EL (cell line): Measurements from ENCODE around the gene R3HDM1.
"Not testable (repeated sequence)": the region's sequence is repeated elsewhere in the genome, so short reads cannot be mapped to it uniquely, and the experiment has no call there.

Source experiments
- DNase-seq: peaks from one replicate; pipeline ENCODE4 v3.0.0-alpha.2; 2016

The R3HDM1 gene

GRCh38 chr2:135531231-135532197, at the start of gene R3HDM1:
Gene R3HDM1 (plus strand): TSS chr2:135531484. CDS start chr2:135604846, 73,362 bp downstream.
- peak; percentile 100 for DNase-seq

- DNase-seq = peak; percentile 4
These were observed 45.8 kb upstream of the R3HDM1 start for GRCh38 chr2:135485441-135485840.

- peak; percentile 7 for DNase-seq
These were observed 40.9 kb upstream of the R3HDM1 start for GRCh38 chr2:135490376-135490775.

- DNase-seq = peak; percentile 5
These were observed 36.8 kb upstream of the R3HDM1 start for GRCh38 chr2:135494503-135494902.

- no peak for DNase-seq
These were observed 36.4 kb upstream of the R3HDM1 start for GRCh38 chr2:135494917-135495316.

- DNase-seq = not testable (repeated sequence)
These were observed 32.7 kb upstream of the R3HDM1 start for GRCh38 chr2:135498588-135498987.

- DNase-seq = no peak
These were observed 26.5 kb upstream of the R3HDM1 start for GRCh38 chr2:135504811-135505210.

- no peak for DNase-seq
These were observed 20.7 kb upstream of the R3HDM1 start for GRCh38 chr2:135510577-135510976.

- DNase-seq = no peak
These were observed 19.2 kb upstream of the R3HDM1 start for GRCh38 chr2:135512099-135512498.

GRCh38 chr2:135525786-135526185, 5.5 kb upstream of the R3HDM1 start:
- DNase-seq = no peak

- DNase-seq = no peak
These were observed 3.3 kb upstream of the R3HDM1 start for GRCh38 chr2:135528006-135528405.

GRCh38 chr2:135530313-135531230, 712 bp upstream of the R3HDM1 start, which contains the start of gene ZRANB3:
Gene ZRANB3 (minus strand): TSS chr2:135531218.
- peak; percentile 99 for DNase-seq

- DNase-seq = no peak
These were observed 1.3 kb downstream of the R3HDM1 start for GRCh38 chr2:135532581-135532980.

GRCh38 chr2:135533545-135533944, 2.3 kb downstream of the R3HDM1 start:
- DNase-seq = not testable (repeated sequence)

GRCh38 chr2:135546436-135546835, 15.2 kb downstream of the R3HDM1 start:
- DNase-seq = no peak

GRCh38 chr2:135547311-135547710, 16.0 kb downstream of the R3HDM1 start:
- DNase-seq = no peak

GRCh38 chr2:135551356-135551755, 20.1 kb downstream of the R3HDM1 start:
- DNase-seq = no peak

- no peak for DNase-seq
These were observed 21.6 kb downstream of the R3HDM1 start for GRCh38 chr2:135552887-135553286.

- DNase-seq = no peak
These were observed 24.0 kb downstream of the R3HDM1 start for GRCh38 chr2:135555311-135555710.

GRCh38 chr2:135557530-135557929, 26.2 kb downstream of the R3HDM1 start:
- no peak for DNase-seq

- DNase-seq = no peak
These were observed 30.6 kb downstream of the R3HDM1 start for GRCh38 chr2:135561925-135562324.

- peak; percentile 49 for DNase-seq
These were observed 32.5 kb downstream of the R3HDM1 start for GRCh38 chr2:135563793-135564192.

GRCh38 chr2:135570884-135571283, 39.6 kb downstream of the R3HDM1 start:
- DNase-seq = no peak
